Tongue (tissue), 2 donors: ENCODE measurements around the gene BICDL2. TPM values are rescaled to one million over a fixed set of nuclear protein-coding genes. Genes with fewer than 3 reads are reported as not detected.
A peak's percentile ranks its signal among the peaks of the same experiment; 100 is the strongest.
"Not testable (repeated sequence)": the region's sequence is repeated elsewhere in the genome, so short reads cannot be mapped to it uniquely, and the experiment has no call there.

Experiments used
- DNase-seq: peaks from one replicate; pipeline ENCODE4 v3.0.0-alpha.2; 2015
- total RNA-seq: library from RNA; depleted of rRNA; stranded (reverse); fragments of >200 nt; gene quantifications from one replicate; pipeline ENCODE4 v1.2.3, GENCODE V29; 2014

The BICDL2 gene
- total RNA-seq, 1 donor from 2014 or later = 15.8 TPM

DNA sequence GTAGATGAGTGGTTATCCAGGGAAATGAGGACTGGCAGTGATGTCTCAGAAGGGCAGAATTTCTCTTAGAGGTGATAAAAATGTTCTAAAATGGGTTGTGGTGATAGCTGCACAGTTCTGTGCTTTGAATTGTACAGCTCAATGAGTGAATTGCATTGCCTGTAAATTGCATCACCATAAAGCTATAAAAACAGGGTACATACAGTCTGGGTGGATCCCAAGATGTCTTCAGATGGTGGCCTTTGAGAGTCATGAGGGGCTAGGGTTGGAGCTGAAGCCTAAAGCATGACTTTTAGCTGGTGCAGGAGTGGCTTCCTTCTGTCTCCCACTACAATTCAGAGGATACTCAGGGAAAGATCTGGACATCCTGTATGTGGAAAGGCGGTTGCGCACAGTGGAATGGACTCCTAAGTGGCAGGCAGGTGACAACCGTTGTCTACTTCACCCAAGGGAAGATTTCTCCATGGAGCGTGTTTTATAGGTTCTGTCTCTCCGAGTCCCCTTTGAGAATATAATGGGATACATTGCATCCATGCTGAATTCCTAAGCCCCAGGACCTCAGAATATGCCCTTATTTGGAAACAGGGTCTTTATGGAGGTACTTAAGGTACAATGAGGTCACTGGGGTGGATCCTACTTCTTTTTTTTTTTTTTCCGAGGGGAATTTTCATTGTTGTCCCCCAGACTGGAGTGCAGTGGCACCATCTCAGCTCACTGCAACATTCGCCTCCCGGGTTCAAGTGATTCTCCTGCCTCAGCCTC, 27.1 kb upstream of the BICDL2 start:
- no peak for DNase-seq

DNA sequence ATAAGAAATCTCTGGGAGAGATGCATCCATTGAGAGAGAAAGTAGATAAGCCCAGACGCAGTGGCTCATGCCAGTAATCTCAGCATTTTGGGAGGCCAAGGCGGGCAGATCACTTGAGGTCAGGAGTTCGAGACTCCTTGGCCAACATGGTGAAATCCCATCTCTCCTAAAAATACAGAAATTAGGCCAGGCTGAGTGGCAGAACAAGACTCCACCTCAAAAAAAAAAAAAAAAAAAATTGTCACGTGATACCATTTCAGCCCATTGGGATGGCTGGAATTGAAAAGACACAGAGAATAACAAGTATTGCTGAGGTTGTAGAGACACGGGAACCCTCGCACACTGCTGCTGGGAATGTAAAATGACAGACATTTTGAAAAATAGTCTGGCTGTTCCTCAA, 25.8 kb upstream of the BICDL2 start:
- no peak for DNase-seq

DNA sequence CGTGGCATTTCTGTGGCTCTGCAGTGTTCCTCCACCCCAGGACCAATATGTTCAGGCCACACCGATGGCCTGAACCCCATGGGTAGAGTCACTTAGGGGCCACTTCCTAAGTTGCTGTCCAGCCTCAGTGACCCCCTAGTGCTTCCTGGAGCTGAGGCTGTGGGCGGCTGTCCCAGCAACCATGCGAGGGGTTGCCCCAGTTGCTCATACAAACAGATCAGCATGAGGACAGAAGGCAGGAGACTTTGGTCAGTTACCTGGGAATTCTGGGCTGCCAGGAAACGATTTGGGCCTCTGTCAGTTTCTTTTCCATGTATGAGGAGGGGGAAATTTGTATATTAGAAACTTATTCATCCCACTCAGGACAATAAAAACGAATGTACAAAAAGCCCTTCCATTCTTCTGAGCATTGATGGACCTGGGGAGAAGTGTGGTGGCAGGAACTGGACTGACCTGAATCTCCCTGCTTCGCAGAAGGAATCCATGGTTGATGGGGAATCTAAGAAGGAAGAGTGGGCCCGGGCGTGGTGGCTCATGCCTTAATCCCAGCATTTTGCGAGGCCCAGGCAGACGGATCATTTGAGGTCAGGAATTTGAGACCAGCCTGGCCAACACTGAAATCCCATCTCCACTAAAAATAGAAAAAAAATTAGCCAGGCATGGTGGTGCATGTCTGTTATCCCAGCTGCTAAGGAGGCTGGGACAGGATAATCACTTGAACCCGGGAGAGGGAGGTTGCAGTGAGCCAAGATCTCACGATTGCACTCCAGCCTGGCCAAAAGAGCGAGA, 23.8 kb upstream of the BICDL2 start:
- DNase-seq = peak; percentile 76

DNA sequence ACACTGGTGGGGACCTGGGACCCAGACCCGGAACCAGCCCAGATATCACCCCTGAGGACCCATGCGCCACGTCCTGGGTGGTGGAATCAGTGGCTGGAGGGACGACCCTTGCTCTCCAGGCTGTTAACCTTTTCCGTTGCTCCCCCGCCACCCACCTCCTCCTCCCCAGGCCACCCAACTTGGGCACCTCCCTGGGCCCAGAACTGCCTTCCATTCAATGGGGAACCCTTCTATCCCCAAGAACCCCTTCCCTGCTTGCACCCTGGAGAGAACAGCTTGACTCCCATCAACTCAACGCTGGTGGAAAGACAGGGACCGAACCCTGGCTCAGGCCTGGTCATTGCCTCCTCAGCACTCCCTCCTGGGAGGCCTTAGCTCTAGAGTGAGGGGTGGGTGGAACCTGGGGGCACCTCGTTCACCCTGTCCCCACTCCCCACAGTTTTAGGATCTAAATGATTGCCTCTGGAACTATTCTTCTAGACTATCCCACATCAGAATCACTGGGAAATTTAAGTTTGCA, 23.0 kb upstream of the BICDL2 start:
- no peak for DNase-seq

DNA sequence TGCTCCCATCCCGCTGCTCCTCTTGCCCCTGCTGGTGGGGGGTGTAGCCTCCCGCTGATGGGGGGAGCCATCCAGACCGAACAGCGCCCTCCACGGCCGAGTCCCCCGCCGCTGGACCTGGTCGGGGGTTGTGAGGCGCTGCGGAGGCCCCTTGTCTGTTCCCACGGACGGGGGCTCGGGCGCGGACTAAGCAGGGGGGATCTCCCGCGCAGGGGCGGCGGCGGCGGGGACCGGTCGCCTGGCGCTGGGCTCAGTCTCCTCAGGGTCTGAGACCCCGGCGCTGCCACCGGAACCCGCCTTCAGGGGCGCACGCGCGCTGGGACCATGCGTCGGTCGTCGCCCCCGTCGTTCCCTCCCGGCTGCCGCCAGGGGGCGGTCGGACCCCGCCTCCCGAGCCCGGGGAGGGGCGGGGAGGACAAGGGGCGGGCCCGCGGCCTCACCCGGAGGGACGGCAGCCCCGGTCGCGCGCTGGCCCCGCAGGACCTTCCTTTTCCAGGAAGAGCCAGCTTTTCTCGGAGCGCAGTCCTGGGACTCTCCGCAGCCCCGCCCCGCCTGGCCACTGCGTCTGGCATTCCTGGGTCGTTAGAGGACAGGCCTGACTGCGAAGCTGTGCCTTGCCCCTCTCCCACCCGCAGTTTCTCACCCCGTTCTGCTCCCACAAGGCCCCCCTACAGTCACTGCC, 22.4 kb upstream of the BICDL2 start:
- peak; percentile 93 for DNase-seq

DNA sequence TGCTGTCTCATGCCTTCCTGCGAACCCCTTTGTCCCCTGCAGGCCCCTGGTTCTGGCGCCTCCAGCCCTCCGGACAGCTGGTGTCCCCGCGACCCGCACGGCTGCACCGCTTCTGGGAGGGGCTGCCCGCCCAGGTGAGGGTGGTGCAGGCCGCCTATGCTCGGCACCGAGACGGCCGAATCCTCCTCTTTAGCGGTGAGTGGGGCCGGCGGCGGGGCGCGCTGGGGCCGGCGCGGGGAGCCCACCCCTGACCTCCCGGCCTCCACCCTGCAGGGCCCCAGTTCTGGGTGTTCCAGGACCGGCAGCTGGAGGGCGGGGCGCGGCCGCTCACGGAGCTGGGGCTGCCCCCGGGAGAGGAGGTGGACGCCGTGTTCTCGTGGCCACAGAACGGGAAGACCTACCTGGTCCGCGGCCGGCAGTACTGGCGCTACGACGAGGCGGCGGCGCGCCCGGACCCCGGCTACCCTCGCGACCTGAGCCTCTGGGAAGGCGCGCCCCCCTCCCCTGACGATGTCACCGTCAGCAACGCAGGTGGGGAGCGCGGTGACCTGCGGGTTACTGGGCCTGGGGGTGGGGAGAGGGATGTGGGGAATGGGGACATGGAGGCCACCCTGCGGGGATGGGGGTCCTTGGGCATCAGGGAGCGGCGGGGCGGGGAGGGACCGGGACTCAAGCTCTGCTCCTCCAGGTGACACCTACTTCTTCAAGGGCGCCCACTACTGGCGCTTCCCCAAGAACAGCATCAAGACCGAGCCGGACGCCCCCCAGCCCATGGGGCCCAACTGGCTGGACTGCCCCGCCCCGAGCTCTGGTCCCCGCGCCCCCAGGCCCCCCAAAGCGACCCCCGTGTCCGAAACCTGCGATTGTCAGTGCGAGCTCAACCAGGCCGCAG, 21.6 kb upstream of the BICDL2 start:
- DNase-seq = peak; percentile 40

DNA sequence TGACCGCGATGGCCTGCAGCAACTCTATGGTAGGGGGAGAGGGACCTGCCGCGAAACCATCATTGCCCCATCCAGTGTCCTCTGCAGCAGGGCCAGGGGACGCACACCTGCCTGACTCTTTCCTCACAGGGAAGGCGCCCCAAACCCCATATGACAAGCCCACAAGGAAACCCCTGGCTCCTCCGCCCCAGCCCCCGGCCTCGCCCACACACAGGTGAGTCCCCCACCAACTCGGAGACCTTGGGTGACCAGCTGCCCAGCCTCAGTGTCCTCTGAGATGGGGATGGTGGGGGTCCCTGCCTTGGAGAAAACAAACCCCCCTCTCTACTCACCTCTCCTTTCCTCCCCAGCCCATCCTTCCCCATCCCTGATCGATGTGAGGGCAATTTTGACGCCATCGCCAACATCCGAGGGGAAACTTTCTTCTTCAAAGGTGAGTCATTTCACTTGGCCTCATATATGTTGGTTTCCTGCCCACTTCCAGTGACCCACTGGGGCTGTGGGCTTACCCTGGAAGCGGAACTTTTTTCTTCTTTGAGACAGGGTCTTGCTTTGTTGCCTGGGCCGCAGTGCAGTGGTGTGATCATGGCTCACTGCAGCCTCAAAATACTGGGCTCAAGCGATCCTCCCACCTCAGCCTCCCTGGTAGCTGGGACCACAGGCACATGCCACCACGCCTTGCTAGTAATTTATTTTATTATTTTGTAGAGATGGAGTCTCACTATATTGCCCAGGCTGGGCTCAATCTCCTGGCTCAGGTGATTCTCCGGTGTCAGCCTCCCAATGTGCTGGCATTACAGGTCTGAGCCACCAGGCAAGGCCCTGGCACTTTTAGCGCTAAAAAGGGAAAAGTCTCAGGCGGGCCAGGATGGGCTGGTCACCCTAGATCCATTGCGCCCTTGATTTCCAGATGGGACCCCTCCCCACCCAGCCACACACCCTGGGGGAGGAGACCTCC, 20.7 kb upstream of the BICDL2 start:
- DNase-seq = no peak

DNA sequence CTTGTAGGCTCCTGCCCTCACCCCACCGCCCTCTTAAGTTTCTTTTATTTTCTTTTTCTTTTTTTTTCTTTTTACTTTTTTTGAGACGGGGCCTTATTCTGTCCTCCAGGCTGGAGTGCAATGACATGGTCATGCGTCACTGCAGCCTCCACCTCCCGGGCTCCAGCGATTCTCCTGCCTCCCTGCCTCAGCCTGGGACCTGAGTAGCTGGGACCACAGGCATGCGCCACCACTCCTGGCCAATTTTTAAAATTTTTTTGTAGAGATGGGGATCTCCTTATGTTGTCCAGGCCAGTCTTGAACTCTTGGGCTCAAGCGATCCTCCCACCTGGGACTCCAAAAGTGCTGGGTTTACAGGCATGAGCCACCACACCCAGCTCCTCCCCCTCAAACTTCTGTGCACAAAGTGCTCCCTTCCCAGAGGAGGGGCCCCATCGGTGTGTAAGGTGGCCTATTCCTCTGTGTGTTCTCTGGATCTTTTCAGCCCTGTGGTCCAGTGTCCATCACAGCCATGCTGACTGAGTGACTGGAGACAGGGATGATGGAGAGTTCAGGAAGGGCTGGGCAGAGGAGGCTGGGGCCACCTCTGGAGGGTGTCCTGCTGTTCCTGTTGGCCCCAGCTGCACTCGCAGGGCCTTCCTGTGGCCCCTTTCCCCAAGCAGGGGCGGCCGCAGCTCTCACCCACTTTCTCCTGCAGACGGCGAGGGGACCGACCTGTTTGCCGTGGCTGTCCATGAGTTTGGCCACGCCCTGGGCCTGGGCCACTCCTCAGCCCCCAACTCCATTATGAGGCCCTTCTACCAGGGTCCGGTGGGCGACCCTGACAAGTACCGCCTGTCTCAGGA, 19.8 kb upstream of the BICDL2 start:
- DNase-seq = no peak

DNA sequence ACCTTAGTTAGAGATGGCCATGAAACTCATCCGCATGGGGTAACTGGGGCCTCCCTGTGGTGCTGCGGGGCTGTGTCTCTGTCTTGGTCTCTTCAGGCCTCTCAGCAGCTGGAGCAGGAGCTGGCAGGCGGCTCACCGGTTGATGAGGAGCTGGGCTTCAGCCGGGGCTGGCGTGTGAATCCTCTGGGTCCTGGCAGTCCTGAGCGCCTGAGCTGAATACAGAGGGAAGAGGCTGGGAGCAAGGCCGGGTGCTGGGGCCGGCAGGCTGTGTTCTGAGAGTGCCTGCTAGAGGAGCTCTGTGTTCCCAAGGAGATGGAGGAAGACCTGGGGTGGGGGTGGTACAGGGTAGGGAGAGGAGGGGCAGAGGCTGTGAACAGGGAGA, 19.0 kb upstream of the BICDL2 start:
- not testable (repeated sequence) for DNase-seq

DNA sequence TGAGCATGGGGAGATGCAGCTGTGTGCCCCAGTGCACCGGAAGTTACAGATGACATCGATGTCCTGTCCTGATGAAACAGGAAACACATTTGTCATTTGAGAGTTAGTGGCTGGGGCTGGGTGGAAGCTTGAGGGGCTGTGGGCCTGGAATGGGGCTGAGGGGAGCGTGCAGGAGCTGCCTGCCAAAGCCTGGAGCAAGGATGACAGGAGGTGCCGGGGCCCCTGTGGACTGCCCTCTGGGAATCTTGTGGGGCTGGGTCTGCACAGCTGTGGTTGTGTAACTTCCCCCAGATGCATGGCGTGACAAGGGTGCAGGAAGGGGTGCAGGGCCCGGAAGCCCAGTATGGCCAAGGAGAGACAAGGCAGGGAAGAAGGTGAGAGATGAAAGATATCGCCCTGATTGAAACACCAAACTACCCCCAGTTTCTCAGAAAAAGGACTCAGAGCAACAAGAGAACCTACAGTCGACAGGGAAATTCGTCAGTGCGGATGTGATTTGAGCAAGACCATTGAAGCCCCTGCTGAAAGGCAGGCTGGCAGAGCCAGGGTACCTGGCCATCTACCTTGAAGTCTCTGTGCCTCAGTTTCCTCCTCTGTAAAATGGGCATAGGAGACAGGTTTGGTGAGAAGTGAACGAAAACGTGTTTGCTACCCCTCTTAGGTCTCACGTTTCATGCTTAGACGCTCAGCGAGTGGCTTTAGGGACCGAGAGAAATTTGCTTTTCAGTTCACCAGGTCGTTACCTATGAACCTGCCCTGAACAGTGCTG, 18.4 kb upstream of the BICDL2 start:
- DNase-seq = no peak

DNA sequence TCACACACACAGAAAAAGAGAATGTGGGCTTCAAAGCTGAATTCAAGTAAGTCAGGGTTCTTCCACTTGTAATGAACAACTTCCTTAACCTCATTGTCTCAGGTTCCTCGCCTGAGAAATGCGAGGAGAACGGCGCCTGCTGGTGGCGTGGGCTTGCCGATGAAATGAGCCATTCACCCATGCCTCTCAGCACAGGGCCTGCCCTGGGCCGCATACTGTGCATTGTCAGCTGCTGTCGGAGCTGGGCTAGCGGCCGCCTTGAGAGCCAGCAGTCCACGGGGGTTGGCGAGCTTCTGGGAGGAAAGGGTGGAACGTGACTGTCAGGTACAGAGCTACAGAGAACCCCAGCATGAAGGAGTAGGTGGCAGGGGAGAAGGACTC, 16.6 kb upstream of the BICDL2 start:
- not testable (repeated sequence) for DNase-seq

DNA sequence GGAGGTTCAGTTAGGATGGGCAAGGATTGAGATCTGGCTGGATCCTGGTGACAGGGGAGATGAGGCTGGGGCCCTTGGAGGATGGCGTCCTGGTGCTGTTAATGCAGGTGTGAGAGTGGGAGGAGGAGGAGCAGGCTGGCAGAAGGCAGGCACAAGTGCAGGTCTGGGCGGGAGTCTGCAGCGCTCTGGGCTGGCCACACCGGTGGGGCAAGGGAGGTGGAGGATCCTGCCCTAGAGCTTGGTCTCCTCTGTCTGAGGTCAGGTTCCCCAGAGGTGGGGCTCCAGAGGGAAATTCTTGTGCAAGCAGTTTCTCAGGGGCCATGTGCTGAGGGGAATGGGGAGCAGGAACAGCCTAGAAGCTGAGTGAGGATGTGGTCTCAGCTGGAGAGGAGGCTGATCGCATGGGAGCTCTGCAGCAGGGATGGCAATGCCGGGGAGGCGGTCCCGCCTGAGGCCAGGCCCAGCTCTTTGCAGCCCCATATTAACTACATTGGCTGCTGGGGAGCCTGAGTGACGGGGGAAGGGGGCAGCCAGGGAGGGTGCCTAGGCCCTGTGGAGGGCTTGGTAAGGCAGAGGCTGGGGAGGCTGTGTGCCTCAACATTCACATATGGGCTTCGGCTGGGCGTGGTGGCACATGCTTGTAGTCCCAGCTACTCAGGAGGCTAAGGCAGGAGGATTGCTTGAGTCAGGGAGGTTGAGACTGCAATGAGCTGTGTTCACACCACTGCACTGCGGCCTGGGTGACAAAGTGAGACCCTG, 16.0 kb upstream of the BICDL2 start:
- not testable (repeated sequence) for DNase-seq

DNA sequence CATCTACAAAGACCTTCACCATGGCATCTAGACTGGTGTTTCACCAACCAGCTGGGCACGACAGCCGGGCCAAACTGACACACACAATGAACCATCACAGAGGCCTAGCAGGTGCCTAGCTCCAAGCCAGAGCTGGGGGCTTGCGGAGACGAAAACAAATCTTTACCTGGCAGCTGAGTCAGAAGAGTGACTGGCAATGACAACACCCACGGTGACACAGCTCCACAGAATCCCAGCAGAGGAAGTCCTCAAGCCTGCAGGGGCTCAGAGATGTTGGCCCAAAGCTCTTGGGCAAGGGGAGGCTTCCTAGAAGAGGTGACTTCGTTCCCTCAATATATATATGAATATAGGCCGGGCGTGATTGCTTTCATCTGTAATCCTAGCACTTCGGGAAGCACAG, 14.8 kb upstream of the BICDL2 start:
- no peak for DNase-seq

DNA sequence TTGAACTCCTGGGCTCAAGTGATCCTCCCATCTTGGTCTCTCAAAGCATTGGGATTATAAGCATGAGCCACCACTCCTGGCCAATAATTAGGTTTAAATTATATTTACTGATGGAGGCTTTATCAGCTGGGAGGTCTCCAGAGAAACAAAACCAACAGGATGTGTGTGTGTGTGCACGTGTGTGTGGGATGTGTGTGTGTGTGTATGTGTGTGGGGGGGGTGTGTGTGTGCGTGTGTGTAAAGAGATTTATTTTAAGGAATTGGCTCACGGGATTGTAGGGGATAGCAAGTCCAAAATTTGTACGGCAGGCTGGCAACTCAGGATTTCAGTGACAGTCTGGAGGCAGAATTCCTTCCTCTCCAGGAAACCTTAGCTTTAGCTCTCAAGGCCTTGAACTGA, 14.3 kb upstream of the BICDL2 start:
- no peak for DNase-seq

DNA sequence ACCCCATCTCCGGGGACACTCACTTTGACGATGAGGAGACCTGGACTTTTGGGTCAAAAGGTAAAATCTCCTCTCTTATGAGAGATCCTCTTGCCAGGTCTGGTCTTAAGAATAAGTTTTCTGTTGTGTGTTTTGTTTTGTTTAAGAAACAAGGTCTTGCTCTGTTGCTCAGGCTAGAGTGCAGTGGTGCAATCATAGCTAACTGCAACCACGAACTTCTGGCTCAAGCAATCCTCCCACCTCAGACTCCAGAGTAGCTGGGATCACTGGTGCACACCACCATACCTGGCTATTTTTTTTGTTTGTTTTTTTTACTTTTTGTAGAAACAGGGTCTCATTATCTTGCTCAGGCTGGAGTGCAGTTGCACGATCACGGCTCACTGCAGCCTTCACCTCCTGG, 13.7 kb upstream of the BICDL2 start:
- no peak for DNase-seq

DNA sequence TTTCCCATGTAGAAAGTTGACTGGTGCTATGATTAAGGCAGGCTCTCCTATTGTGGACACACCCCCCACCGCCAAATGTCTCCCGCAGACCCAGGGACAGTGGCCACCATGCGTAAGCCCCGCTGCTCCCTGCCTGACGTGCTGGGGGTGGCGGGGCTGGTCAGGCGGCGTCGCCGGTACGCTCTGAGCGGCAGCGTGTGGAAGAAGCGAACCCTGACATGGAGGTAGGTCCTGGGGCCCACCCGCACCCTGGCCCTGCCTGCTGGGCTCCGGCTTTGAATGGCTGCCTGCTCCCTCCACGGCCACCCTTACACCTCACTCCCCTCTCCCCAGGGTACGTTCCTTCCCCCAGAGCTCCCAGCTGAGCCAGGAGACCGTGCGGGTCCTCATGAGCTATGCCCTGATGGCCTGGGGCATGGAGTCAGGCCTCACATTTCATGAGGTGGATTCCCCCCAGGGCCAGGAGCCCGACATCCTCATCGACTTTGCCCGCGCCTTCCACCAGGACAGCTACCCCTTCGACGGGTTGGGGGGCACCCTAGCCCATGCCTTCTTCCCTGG, 13.3 kb upstream of the BICDL2 start:
- DNase-seq = no peak

DNA sequence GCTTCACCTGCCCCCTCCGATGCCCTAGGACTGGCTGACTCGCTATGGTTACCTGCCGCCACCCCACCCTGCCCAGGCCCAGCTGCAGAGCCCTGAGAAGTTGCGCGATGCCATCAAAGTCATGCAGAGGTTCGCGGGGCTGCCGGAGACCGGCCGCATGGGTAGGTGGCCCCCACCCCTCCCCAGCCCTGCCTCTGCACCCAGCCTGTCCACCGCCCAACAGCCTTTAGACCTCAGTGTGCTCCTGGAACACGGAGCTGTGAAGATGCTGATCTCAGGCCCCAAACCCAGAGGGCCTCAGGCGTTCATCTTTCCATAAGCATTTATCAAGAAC, 10.6 kb upstream of the BICDL2 start:
- no peak for DNase-seq
